ENCODE data around the gene LANCL2.

Gene LANCL2

GRCh38 chr7:55335786-55336185, 29.4 kb upstream of the LANCL2 start:
- Histone ChIP-seq H3K27me3 (replicated peaks) (no peaks in the 10 kb centered on the region), H3K4me3 (ENCODE audit: low read depth, low read length) (no peak overlapping the region), H3K27ac (no peak overlapping the region), H3K36me3 (replicated peaks) (no peaks in the 10 kb centered on the region)
- in situ Hi-C loops (cut with HindIII; ENCODE audit: low pct_ligation_motif_present, low sequenced_read_pairs): no loop called here
- DNase-seq: no peak
- no peak for TF ChIP-seq CTCF (IDR thresholded peaks at IDR 0.05; ENCODE audit: low read depth, low read length, missing control alignments)

- no peak overlapping the region for H3K4me3 ChIP-seq (ENCODE audit: low read depth, low read length)
- no peak for TF ChIP-seq CTCF (IDR thresholded peaks at IDR 0.05; ENCODE audit: low read depth, low read length, missing control alignments)
- in situ Hi-C loops (cut with HindIII; ENCODE audit: low pct_ligation_motif_present, low sequenced_read_pairs): no loop called here
- no peaks in the 10 kb centered on the region for H3K36me3 ChIP-seq (replicated peaks)
- H3K27ac ChIP-seq: no peak overlapping the region
- H3K27me3 ChIP-seq (replicated peaks): no peaks in the 10 kb centered on the region
- no peak for DNase-seq
Observed at GRCh38 chr7:55336540-55336939, 28.6 kb upstream of the LANCL2 start.

GRCh38 chr7:55339033-55340000, 25.8 kb upstream of the LANCL2 start:
- H3K36me3 ChIP-seq (replicated peaks): no peaks in the 10 kb centered on the region
- H3K27me3 ChIP-seq (replicated peaks): no peaks in the 10 kb centered on the region
- DNase-seq: no peak
- no peak overlapping the region for H3K4me3 ChIP-seq (ENCODE audit: low read depth, low read length)
- no peak for TF ChIP-seq CTCF (IDR thresholded peaks at IDR 0.05; ENCODE audit: low read depth, low read length, missing control alignments)
- H3K27ac ChIP-seq: no peak overlapping the region
- in situ Hi-C loops (cut with HindIII; ENCODE audit: low pct_ligation_motif_present, low sequenced_read_pairs): no loop called here

GRCh38 chr7:55342216-55342871, 22.8 kb upstream of the LANCL2 start:
- Histone ChIP-seq H3K36me3 (replicated peaks) (no peaks in the 10 kb centered on the region), H3K27me3 (replicated peaks) (no peaks in the 10 kb centered on the region), H3K27ac (no peak overlapping the region), H3K4me3 (ENCODE audit: low read depth, low read length) (no peak overlapping the region)
- in situ Hi-C loops (cut with HindIII; ENCODE audit: low pct_ligation_motif_present, low sequenced_read_pairs): no loop called here
- TF ChIP-seq CTCF (IDR thresholded peaks at IDR 0.05; ENCODE audit: low read depth, low read length, missing control alignments): no peak
- DNase-seq: no peak

- Histone ChIP-seq H3K4me3 (ENCODE audit: low read depth, low read length) (no peak overlapping the region), H3K27ac (no peak overlapping the region), H3K36me3 (replicated peaks) (no peaks in the 10 kb centered on the region), H3K27me3 (replicated peaks) (no peaks in the 10 kb centered on the region)
- in situ Hi-C loops (cut with HindIII; ENCODE audit: low pct_ligation_motif_present, low sequenced_read_pairs): no loop called here
- no peak for DNase-seq
- no peak for TF ChIP-seq CTCF (IDR thresholded peaks at IDR 0.05; ENCODE audit: low read depth, low read length, missing control alignments)
Observed at GRCh38 chr7:55343002-55343781, 21.9 kb upstream of the LANCL2 start.
